ENCODE data around the gene RALY. TPM values are rescaled to one million over a fixed set of nuclear protein-coding genes. Genes with fewer than 3 reads are reported as not detected.

The RALY gene
- total and polyA plus RNA-seq, 10 of the 15 experiments (the other 5 are each of a cell fraction or from before 2014, with no cell fraction given): 1.2 to 246 (median 137) TPM

DNA sequence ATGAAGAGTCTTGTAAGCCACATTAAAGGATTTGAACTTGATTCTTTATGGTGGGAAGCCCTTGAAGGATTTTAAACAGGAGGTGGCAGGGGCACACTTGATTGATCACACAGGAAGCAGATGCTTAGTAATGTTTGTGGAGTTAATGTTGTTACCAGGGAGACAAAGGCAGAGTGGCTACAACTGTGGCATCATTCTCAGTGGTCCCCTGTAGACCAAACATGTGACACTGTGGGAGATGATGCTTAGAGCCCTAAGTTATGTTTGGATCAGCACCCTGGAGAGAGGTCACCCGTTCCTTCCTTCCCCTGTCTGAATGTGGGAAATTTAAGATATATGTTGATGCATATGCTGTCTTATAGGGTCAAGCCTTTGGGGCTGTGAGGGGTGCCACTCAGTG lies 65.1 kb downstream of the RALY start:
- no peak for FAIRE-seq
- peaks cover 61% of the 10 kb centered on the region for H3K79me2 ChIP-seq (ENCODE audit: control insufficient read depth, insufficient read depth, low read length)

More for the DNA sequence above, 65.1 kb downstream of the RALY start:
- Histone ChIP-seq H2AFZ (ENCODE audit: control insufficient read depth, low read depth, low read length) (no peak overlapping the region), H3K4me2 (ENCODE audit: control insufficient read depth, insufficient read depth) (no peak overlapping the region), H3K27me3 (replicated peaks in 1 of 2; ENCODE audit: control insufficient read depth in 2 of 2, insufficient read depth in 2 of 2, low read length in 1 of 2) (no peaks in the 10 kb centered on the region), H3K9me3 (replicated peaks; ENCODE audit: control insufficient read depth, insufficient read depth, low read length) (no peaks in the 10 kb centered on the region), H3K9ac (ENCODE audit: control insufficient read depth, insufficient read depth, low read length) (no peak overlapping the region), H4K20me1 (ENCODE audit: control insufficient read depth, insufficient read depth) (peaks cover 9% of the 10 kb centered on the region), H3K4me3 (no peak overlapping the region), H3K27ac (ENCODE audit: control insufficient read depth, insufficient read depth) (no peak overlapping the region), H3K36me3 (ENCODE audit: control insufficient read depth in 2 of 2, insufficient read depth in 2 of 2, low read length in 1 of 2) (peaks cover 3 to 10% of the 10 kb centered on the region in 2 experiments), H3K4me1 (ENCODE audit: control insufficient read depth, insufficient read depth, low read length) (peaks cover 12% of the 10 kb centered on the region)
- ChIA-PET POLR2A (no interaction called here), SMC1A (ENCODE audit: uncharacterized antibody, unreplicated experiment) (interaction anchor here (1.3 kb wide), 1 partner anchor 34 kb away, joined by 3 read pairs; no protein-coding TSS in a partner anchor), CTCF (interaction anchor here (1.0 kb wide), 1 partner anchor 9 kb away, joined by 3 read pairs; no protein-coding TSS in a partner anchor), RAD21 (ENCODE audit: unreplicated experiment) (no interaction called here)
- DNase-seq (ENCODE audit: low read depth, low spot score) (no peak), ATAC-seq (peak; percentile 75)
- peak; percentile 53; the same call in 1 of the 2 replicates for TF ChIP-seq MXI1 (IDR thresholded peaks at IDR 0.05; ENCODE audit: low read depth, low read length)
- TF ChIP-seq, protein P1, sequence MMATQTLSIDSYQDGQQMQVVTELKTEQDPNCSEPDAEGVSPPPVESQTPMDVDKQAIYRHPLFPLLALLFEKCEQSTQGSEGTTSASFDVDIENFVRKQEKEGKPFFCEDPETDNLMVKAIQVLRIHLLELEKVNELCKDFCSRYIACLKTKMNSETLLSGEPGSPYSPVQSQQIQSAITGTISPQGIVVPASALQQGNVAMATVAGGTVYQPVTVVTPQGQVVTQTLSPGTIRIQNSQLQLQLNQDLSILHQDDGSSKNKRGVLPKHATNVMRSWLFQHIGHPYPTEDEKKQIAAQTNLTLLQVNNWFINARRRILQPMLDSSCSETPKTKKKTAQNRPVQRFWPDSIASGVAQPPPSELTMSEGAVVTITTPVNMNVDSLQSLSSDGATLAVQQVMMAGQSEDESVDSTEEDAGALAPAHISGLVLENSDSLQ (IDR thresholded peaks at IDR 0.05): no peak
- TF ChIP-seq, protein P2, sequence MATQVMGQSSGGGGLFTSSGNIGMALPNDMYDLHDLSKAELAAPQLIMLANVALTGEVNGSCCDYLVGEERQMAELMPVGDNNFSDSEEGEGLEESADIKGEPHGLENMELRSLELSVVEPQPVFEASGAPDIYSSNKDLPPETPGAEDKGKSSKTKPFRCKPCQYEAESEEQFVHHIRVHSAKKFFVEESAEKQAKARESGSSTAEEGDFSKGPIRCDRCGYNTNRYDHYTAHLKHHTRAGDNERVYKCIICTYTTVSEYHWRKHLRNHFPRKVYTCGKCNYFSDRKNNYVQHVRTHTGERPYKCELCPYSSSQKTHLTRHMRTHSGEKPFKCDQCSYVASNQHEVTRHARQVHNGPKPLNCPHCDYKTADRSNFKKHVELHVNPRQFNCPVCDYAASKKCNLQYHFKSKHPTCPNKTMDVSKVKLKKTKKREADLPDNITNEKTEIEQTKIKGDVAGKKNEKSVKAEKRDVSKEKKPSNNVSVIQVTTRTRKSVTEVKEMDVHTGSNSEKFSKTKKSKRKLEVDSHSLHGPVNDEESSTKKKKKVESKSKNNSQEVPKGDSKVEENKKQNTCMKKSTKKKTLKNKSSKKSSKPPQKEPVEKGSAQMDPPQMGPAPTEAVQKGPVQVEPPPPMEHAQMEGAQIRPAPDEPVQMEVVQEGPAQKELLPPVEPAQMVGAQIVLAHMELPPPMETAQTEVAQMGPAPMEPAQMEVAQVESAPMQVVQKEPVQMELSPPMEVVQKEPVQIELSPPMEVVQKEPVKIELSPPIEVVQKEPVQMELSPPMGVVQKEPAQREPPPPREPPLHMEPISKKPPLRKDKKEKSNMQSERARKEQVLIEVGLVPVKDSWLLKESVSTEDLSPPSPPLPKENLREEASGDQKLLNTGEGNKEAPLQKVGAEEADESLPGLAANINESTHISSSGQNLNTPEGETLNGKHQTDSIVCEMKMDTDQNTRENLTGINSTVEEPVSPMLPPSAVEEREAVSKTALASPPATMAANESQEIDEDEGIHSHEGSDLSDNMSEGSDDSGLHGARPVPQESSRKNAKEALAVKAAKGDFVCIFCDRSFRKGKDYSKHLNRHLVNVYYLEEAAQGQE (IDR thresholded peaks at IDR 0.05; ENCODE audit: low read depth, low read length): peak; percentile 86
- no TSS peak for BruUV-seq (replicated peaks)
- 4% methylated on average over 1 of the region's 1 CpG for WGBS (ENCODE audit: insufficient coverage, insufficient replicate concordance, low lambda C conversion rate, missing lambda C conversion rate)
- intact Hi-C loops (cut with micrococcal nuclease; ENCODE audit: unreplicated experiment): no loop called here
- in situ Hi-C loops (cut with MboI): no loop called here

Data from GM12878 (cell line).